ENCODE data around the gene CTNNA3.

CTNNA3 gene

DNA sequence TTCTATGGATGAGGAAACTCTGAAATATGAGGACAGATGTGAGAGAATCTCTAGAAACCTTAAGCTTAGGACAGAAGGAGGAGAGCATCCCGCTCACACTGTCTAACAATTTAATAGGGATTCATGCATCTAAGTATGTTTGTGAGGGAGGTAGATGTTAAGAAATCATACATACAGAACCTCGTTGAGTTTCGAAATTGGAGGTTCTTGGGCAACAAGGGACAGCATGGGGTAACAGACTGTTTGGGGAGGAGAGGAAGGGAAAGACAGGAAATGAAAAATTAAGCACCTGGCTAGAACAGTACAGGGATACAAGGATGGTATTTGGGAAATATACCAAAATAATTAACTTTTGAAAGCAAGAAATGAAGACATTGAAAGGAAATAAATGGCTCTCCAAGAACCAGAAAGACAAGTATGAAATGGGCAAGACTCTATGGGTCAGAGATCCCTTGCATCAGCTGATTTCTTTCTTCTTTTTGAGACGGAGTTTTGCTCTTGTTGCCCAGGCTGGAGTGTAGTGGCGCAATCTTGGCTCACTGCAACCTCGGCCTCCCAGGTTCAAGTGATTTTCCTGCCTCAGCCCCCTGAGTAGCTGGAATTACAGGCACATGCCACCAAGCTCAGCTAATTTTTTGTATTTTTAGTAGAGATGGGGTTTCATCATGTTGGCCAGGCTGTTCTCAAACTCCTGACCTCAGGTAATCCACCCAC lies 207.9 kb downstream of the CTNNA3 start:
- Histone ChIP-seq H3K27ac (ENCODE audit: poor library complexity, severe bottlenecking) (no peak overlapping the region), H3K36me3 (ENCODE audit: low read depth) (no peaks in the 10 kb centered on the region), H3K9me3 (ENCODE audit: severe bottlenecking) (no peaks in the 10 kb centered on the region), H3K4me1 (ENCODE audit: insufficient read depth, poor library complexity, severe bottlenecking) (no peaks in the 10 kb centered on the region), H3K4me3 (ENCODE audit: severe bottlenecking) (no peak overlapping the region), H3K27me3 (ENCODE audit: insufficient read depth, poor library complexity, severe bottlenecking) (no peaks in the 10 kb centered on the region)
- ATAC-seq (ENCODE audit: low read depth) (no peak), DNase-seq (ENCODE audit: low spot score) (no peak)
- TF ChIP-seq, protein P1, sequence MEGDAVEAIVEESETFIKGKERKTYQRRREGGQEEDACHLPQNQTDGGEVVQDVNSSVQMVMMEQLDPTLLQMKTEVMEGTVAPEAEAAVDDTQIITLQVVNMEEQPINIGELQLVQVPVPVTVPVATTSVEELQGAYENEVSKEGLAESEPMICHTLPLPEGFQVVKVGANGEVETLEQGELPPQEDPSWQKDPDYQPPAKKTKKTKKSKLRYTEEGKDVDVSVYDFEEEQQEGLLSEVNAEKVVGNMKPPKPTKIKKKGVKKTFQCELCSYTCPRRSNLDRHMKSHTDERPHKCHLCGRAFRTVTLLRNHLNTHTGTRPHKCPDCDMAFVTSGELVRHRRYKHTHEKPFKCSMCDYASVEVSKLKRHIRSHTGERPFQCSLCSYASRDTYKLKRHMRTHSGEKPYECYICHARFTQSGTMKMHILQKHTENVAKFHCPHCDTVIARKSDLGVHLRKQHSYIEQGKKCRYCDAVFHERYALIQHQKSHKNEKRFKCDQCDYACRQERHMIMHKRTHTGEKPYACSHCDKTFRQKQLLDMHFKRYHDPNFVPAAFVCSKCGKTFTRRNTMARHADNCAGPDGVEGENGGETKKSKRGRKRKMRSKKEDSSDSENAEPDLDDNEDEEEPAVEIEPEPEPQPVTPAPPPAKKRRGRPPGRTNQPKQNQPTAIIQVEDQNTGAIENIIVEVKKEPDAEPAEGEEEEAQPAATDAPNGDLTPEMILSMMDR (IDR thresholded peaks at IDR 0.05; ENCODE audit: poor library complexity, severe bottlenecking): no peak

DNA sequence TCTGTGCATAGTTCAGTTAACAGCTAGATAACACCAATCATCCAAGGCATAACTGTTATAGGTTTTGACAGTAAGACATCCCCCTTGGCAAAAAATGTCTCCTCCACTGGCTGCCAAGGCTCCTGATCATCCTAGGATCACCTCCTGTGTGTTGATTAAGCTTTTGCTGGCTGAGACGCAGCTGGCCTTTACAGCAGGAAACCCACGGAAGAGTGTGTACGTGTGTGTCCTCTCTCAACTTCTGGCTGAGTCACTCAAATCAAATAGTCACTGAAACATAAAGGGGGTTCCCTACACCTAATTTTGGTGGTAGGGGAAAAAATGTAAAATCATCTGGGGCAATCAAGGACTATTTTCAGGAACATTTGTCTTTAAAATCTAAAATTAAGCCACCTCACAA lies 208.8 kb downstream of the CTNNA3 start:
- no peaks in the 10 kb centered on the region for H3K4me1 ChIP-seq (ENCODE audit: insufficient read depth, poor library complexity, severe bottlenecking)
- H3K36me3 ChIP-seq (ENCODE audit: low read depth): no peaks in the 10 kb centered on the region
- ATAC-seq (ENCODE audit: low read depth) (no peak), DNase-seq (ENCODE audit: low spot score) (no peak)
- H3K4me3 ChIP-seq (ENCODE audit: severe bottlenecking): no peak overlapping the region
- no peak overlapping the region for H3K27ac ChIP-seq (ENCODE audit: poor library complexity, severe bottlenecking)
- H3K9me3 ChIP-seq (ENCODE audit: severe bottlenecking): no peaks in the 10 kb centered on the region
- H3K27me3 ChIP-seq (ENCODE audit: insufficient read depth, poor library complexity, severe bottlenecking): no peaks in the 10 kb centered on the region
- TF ChIP-seq, protein P1 (IDR thresholded peaks at IDR 0.05; ENCODE audit: poor library complexity, severe bottlenecking): no peak

DNA sequence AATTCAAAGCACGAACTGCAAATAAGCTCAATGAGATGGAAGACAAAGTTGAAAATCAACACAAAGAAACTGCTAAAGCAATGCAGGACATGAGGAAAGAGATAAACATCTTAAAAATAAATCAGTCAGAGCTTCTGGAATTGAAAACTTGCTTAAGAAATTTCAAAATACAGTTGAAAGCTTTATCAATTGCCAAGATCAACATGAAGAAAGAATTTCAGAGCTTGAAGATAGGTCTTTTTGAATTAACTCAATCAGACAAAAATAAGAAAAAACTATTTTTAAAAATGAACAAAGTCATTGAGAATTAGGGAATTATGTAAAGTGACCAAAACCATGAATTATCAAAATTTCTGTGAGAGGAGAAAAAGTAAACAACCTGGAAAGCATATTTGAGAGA lies 218.1 kb downstream of the CTNNA3 start:
- Histone ChIP-seq H3K27me3 (ENCODE audit: insufficient read depth, poor library complexity, severe bottlenecking) (no peaks in the 10 kb centered on the region), H3K36me3 (ENCODE audit: low read depth) (no peaks in the 10 kb centered on the region), H3K4me3 (ENCODE audit: severe bottlenecking) (no peak overlapping the region), H3K9me3 (ENCODE audit: severe bottlenecking) (no peaks in the 10 kb centered on the region), H3K27ac (ENCODE audit: poor library complexity, severe bottlenecking) (no peak overlapping the region), H3K4me1 (ENCODE audit: insufficient read depth, poor library complexity, severe bottlenecking) (no peaks in the 10 kb centered on the region)
- ATAC-seq (ENCODE audit: low read depth): no peak
- TF ChIP-seq, protein P1 (IDR thresholded peaks at IDR 0.05; ENCODE audit: poor library complexity, severe bottlenecking): no peak
- DNase-seq (ENCODE audit: low spot score): no peak

DNA sequence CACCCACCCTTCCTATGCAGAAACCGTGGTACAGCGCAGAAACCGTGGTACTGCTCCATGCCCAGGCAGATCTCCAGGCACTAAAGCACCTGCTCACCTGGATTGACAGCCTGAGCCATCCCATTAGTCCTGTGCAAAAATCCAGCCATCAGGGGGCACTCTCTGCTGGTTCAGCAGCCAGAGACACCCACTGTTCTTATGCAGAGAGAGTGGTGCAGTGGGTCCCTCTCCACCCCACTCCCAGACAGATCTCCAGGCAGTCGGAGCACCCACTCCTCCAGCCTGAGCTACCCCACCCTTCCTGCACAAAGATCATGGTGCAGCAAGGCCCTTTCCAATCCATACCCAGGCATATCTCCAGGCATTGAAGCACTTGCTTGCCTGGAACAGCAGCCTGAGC lies 219.8 kb downstream of the CTNNA3 start:
- H3K27ac ChIP-seq (ENCODE audit: poor library complexity, severe bottlenecking): no peak overlapping the region
- no peaks in the 10 kb centered on the region for H3K9me3 ChIP-seq (ENCODE audit: severe bottlenecking)
- H3K4me1 ChIP-seq (ENCODE audit: insufficient read depth, poor library complexity, severe bottlenecking): no peaks in the 10 kb centered on the region
- DNase-seq (ENCODE audit: low spot score) (no peak), ATAC-seq (ENCODE audit: low read depth) (no peak)
- H3K4me3 ChIP-seq (ENCODE audit: severe bottlenecking): no peak overlapping the region
- H3K27me3 ChIP-seq (ENCODE audit: insufficient read depth, poor library complexity, severe bottlenecking): no peaks in the 10 kb centered on the region
- TF ChIP-seq, protein P1 (IDR thresholded peaks at IDR 0.05; ENCODE audit: poor library complexity, severe bottlenecking): no peak
- H3K36me3 ChIP-seq (ENCODE audit: low read depth): no peaks in the 10 kb centered on the region

DNA sequence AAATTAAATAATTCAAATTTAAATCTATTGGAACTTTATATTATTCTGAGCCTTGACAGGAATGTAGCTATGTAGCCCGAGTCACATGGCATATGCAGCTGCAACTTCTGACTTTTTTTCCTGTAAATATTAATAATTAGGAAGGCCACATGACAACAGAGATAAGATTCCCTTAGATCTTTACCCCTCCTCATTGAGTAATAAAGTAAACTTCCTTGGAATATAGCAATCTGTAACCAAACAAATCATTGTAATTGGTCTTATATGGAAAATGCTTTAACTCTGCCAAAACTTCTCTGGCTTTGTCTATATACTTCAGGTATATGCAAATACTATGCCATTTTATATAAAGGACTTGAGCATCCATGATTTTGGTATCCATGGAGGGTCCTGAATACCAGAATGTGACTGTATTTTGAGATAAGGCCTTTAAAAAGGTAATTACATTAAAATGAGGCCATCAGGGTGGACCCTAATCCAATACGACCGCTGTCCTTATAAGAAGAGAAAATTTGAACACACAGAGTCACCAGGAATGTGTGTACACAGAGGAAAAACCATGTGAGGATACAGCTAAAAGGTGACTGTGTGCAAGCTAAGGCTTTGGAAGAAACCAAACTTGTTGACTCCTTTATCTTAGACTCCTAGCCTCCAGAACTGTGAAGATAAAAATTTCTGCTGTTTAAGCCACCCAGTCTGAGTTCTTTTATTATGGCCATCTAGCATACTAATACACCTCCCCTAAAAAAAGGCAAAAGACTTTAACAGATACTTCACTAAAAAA lies 222.0 kb downstream of the CTNNA3 start:
- Histone ChIP-seq H3K4me1 (ENCODE audit: insufficient read depth, poor library complexity, severe bottlenecking) (no peaks in the 10 kb centered on the region), H3K36me3 (ENCODE audit: low read depth) (no peaks in the 10 kb centered on the region), H3K9me3 (ENCODE audit: severe bottlenecking) (no peaks in the 10 kb centered on the region), H3K27me3 (ENCODE audit: insufficient read depth, poor library complexity, severe bottlenecking) (no peaks in the 10 kb centered on the region), H3K27ac (ENCODE audit: poor library complexity, severe bottlenecking) (no peak overlapping the region), H3K4me3 (ENCODE audit: severe bottlenecking) (no peak overlapping the region)
- TF ChIP-seq, protein P1 (IDR thresholded peaks at IDR 0.05; ENCODE audit: poor library complexity, severe bottlenecking): no peak
- DNase-seq (ENCODE audit: low spot score): no peak
- ATAC-seq (ENCODE audit: low read depth): no peak
